ENCODE results near the gene MPDU1. TPM values are rescaled to one million over a fixed set of nuclear protein-coding genes. Genes with fewer than 3 reads are reported as not detected.
"Not testable (repeated sequence)": the region's sequence is repeated elsewhere in the genome, so short reads cannot be mapped to it uniquely, and the experiment has no call there.

Gene MPDU1
- total RNA-seq, 2 experiments from 2014 or later: 21.3 to 34.5 TPM

DNA sequence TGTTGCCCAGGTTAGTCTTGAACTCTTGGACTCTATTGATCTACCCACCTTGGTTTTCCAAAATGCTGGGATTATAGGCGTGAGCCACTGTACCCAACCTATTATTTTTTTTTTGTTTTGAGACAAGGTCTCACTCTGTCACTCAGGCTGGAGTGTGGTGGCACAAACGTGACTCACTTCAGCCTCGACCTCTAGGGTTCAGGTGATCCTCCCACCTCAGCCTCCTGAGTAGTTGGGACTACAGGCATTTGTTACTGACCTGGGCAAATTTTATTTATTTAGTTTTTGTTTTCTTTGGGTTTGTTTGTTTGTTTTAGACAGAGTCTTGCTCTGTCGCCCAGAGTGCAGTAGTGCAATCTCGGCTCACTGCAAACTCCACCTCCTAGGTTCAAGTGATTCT lies 40.0 kb downstream of the MPDU1 start:
- Histone ChIP-seq H3K79me2 (ENCODE audit: insufficient read depth, low read depth, low read length) (no peaks in the 10 kb centered on the region), H3K4me3 (ENCODE audit: low read depth, low read length, poor library complexity, severe bottlenecking) (no peak overlapping the region), H3K9me2 (ENCODE audit: insufficient read depth, low read length) (no peaks in the 10 kb centered on the region), H3K27ac (ENCODE audit: low read depth, low read length, poor library complexity, severe bottlenecking) (no peak overlapping the region), H3K4me1 (ENCODE audit: insufficient read depth, low read length, poor library complexity, severe bottlenecking) (peaks cover 4% of the 10 kb centered on the region), H3K36me3 (ENCODE audit: insufficient read depth, low read length) (no peaks in the 10 kb centered on the region), H2AFZ (ENCODE audit: low read length) (no peak overlapping the region), H3K9me3 (ENCODE audit: low read length) (no peaks in the 10 kb centered on the region), H4K20me1 (ENCODE audit: insufficient read depth, low read length) (no peaks in the 10 kb centered on the region), H3K4me2 (ENCODE audit: low read length) (no peak overlapping the region)
- ChIA-PET POLR2A (no interaction called here), CTCF (ENCODE audit: unreplicated experiment) (no interaction called here)
- BruUV-seq (replicated peaks): no TSS peak
- intact Hi-C loops (cut with micrococcal nuclease; ENCODE audit: unreplicated experiment): no loop called here
- TF ChIP-seq, protein P1, sequence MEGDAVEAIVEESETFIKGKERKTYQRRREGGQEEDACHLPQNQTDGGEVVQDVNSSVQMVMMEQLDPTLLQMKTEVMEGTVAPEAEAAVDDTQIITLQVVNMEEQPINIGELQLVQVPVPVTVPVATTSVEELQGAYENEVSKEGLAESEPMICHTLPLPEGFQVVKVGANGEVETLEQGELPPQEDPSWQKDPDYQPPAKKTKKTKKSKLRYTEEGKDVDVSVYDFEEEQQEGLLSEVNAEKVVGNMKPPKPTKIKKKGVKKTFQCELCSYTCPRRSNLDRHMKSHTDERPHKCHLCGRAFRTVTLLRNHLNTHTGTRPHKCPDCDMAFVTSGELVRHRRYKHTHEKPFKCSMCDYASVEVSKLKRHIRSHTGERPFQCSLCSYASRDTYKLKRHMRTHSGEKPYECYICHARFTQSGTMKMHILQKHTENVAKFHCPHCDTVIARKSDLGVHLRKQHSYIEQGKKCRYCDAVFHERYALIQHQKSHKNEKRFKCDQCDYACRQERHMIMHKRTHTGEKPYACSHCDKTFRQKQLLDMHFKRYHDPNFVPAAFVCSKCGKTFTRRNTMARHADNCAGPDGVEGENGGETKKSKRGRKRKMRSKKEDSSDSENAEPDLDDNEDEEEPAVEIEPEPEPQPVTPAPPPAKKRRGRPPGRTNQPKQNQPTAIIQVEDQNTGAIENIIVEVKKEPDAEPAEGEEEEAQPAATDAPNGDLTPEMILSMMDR (conservative IDR thresholded peaks at IDR 0.05; ENCODE audit: low read length): no peak
- no peak for TF ChIP-seq EZH2phosphoT487 (IDR thresholded peaks at IDR 0.05; ENCODE audit: borderline replicate concordance, low read depth, low read length)
- DNase-seq (ENCODE audit: low spot score): no peak

DNA sequence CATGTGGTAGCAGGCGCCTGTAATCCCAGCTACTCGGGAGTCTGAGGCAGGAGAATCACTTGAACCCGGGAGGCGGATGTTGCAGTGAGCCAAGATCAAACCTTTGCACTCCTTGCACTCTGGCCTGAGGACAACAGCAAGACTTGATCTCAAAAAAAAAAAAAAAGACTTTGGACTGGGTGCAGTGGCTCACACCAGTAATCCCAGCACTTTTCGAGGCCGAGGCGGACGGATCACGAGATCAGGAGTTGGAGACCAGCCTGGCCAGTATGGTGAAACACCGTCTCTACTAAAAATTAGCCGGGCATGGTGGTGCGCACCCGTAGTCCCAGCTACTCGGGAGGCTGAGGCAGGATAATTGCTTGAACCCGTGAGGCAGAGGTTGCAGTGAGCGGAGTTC lies 42.1 kb downstream of the MPDU1 start:
- H3K4me2 ChIP-seq (ENCODE audit: low read length); CTCF ChIA-PET (ENCODE audit: unreplicated experiment); DNase-seq (ENCODE audit: low spot score); POLR2A ChIA-PET; H2AFZ ChIP-seq (ENCODE audit: low read length); H3K36me3 ChIP-seq (ENCODE audit: insufficient read depth, low read length); H3K9me3 ChIP-seq (ENCODE audit: low read length); BruUV-seq (replicated peaks); H3K4me3 ChIP-seq (ENCODE audit: low read depth, low read length, poor library complexity, severe bottlenecking); H3K79me2 ChIP-seq (ENCODE audit: insufficient read depth, low read depth, low read length); H3K9me2 ChIP-seq (ENCODE audit: insufficient read depth, low read length); H4K20me1 ChIP-seq (ENCODE audit: insufficient read depth, low read length); H3K4me1 ChIP-seq (ENCODE audit: insufficient read depth, low read length, poor library complexity, severe bottlenecking); H3K27ac ChIP-seq (ENCODE audit: low read depth, low read length, poor library complexity, severe bottlenecking): not testable (repeated sequence)
- intact Hi-C loops (cut with micrococcal nuclease; ENCODE audit: unreplicated experiment): loop anchor here (2.0 kb wide), 1 partner anchor 61 kb away; the partner anchor contains the start of gene TP53

DNA sequence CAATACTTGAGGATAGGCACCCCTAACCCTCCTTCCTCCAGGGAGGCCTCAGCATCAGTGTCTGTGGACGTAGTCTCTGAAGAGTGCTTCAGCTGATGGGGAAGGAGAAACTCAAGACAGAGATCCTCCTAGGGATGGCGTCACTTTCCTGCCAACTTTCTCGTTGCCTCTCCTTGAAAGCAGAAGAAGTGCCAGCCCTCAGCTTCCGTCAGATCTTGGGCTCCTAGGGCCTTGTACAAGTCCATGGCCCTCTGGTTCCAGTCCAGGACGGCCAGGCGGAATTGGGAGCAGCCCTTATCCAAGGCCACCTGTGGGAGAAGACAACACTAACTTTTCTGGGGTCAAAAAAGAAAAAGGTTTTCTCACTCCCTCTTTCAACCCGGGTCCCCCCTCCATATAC lies 42.7 kb downstream of the MPDU1 start:
- Histone ChIP-seq H2AFZ (ENCODE audit: low read length) (no peak overlapping the region), H3K4me1 (ENCODE audit: insufficient read depth, low read length, poor library complexity, severe bottlenecking) (peaks cover 4% of the 10 kb centered on the region), H3K4me2 (ENCODE audit: low read length) (no peak overlapping the region), H4K20me1 (ENCODE audit: insufficient read depth, low read length) (no peaks in the 10 kb centered on the region), H3K4me3 (ENCODE audit: low read depth, low read length, poor library complexity, severe bottlenecking) (no peak overlapping the region), H3K27ac (ENCODE audit: low read depth, low read length, poor library complexity, severe bottlenecking) (no peak overlapping the region), H3K9me2 (ENCODE audit: insufficient read depth, low read length) (no peaks in the 10 kb centered on the region), H3K9me3 (ENCODE audit: low read length) (no peaks in the 10 kb centered on the region), H3K79me2 (ENCODE audit: insufficient read depth, low read depth, low read length) (no peaks in the 10 kb centered on the region), H3K36me3 (ENCODE audit: insufficient read depth, low read length) (no peaks in the 10 kb centered on the region)
- ChIA-PET CTCF (ENCODE audit: unreplicated experiment) (interaction anchor here (0.6 kb wide), 1 partner anchor 317 kb away, joined by 3 read pairs; no protein-coding TSS in a partner anchor), POLR2A (interaction anchor here (0.6 kb wide), 1 partner anchor 13 kb away, joined by 3 read pairs; no protein-coding TSS in a partner anchor)
- DNase-seq (ENCODE audit: low spot score): no peak
- no peak for TF ChIP-seq EZH2phosphoT487 (IDR thresholded peaks at IDR 0.05; ENCODE audit: borderline replicate concordance, low read depth, low read length)
- TF ChIP-seq, protein P1 (conservative IDR thresholded peaks at IDR 0.05; ENCODE audit: low read length): no peak
- intact Hi-C loops (cut with micrococcal nuclease; ENCODE audit: unreplicated experiment): loop anchor here (2.0 kb wide), 1 partner anchor 60 kb away; the partner anchor contains the start of gene TP53
- BruUV-seq (replicated peaks): TSS peak; percentile 94
